Smooth muscle cell (in vitro differentiated cells): ENCODE data around the gene FAAP20. TPM values are rescaled to one million over a fixed set of nuclear protein-coding genes. Genes with fewer than 3 reads are reported as not detected.

Source experiments
- DNase-seq: peaks from one replicate; lab custom pipeline; 2025; ENCODE audit not compliant: unreplicated experiment; lab: John Stamatoyannopoulos, UW
- H2AFZ ChIP-seq: fragments of 200-600 bp; sonication (generic); 2 replicates; pipeline ENCODE4 v1.6.0; 2016; ENCODE audit warnings: antibody characterized with exemption, low read depth, mild to moderate bottlenecking
- H3F3A ChIP-seq: fragments of 200-600 bp; sonication (generic); 2 replicates; pipeline ENCODE4 v1.6.0; 2017; ENCODE audit warnings: antibody characterized with exemption, low read depth
- H3K27ac ChIP-seq: fragments of 200-600 bp; sonication (generic); 2 replicates; pipeline ENCODE4 v1.5.1; 2016; ENCODE audit warnings: low read depth, mild to moderate bottlenecking
- H3K27me3 ChIP-seq: fragments of 200-600 bp; sonication (generic); 2 replicates; pipeline ENCODE4 v1.6.1; 2016; ENCODE audit warnings: low read depth, mild to moderate bottlenecking
- H3K36me3 ChIP-seq: fragments of 200-600 bp; sonication (generic); 2 replicates; pipeline ENCODE4 v1.5.1; 2016; ENCODE audit warnings: low read depth
- H3K4me1 ChIP-seq: fragments of 200-600 bp; sonication (generic); 2 replicates; pipeline ENCODE4 v1.5.1; 2016; ENCODE audit warnings: low read depth
- H3K4me2 ChIP-seq: fragments of 200-600 bp; sonication (generic); 2 replicates; pipeline ENCODE4 v1.6.0; 2016; ENCODE audit warnings: mild to moderate bottlenecking
- H3K4me3 ChIP-seq: fragments of 200-600 bp; sonication (generic); 2 replicates; pipeline ENCODE4 v1.5.1; 2016; ENCODE audit warnings: mild to moderate bottlenecking
- H3K79me2 ChIP-seq: fragments of 200-600 bp; sonication (generic); 2 replicates; pipeline ENCODE4 v1.6.0; 2016; ENCODE audit warnings: low read depth, mild to moderate bottlenecking
- H3K9ac ChIP-seq: fragments of 200-600 bp; sonication (generic); 2 replicates; pipeline ENCODE4 v1.6.0; 2016; ENCODE audit warnings: low read depth
- H3K9me3 ChIP-seq: fragments of 200-600 bp; sonication (generic); replicated peaks from 2 replicates; pipeline ENCODE4 v1.5.1; 2016; ENCODE audit warnings: low read depth
- H4K20me1 ChIP-seq: fragments of 200-600 bp; sonication (generic); 2 replicates; pipeline ENCODE4 v1.6.0; 2016; ENCODE audit warnings: low read depth
- CTCF ChIP-seq: fragments of 200-600 bp; sonication (generic); IDR thresholded peaks from 2 replicates; pipeline ENCODE4 v1.5.1; 2017; ENCODE audit warnings: borderline replicate concordance, mild to moderate bottlenecking, antibody characterized with exemption; ENCODE audit not compliant: insufficient read depth, poor library complexity, severe bottlenecking
- WGBS: methylation state at CpG from one replicate; pipeline ENCODE4 v1.1.7; 2016; ENCODE audit warnings: low lambda C conversion rate; 5-methylcytosine and 5-hydroxymethylcytosine counted together
- polyA plus RNA-seq: library from polyadenylated mRNA; unstranded; fragments of >200 nt; fragmentation: Nextera tagmentation; extraction: Ambion mirVana; gene quantifications from 2 replicates; pipeline ENCODE4 v1.2.1, GENCODE V29; 2016
- total RNA-seq: library from RNA; depleted of rRNA; stranded (reverse); fragments of >200 nt; gene quantifications from 2 replicates; pipeline ENCODE4 v1.2.3, GENCODE V29; 2014

The FAAP20 gene
- total and polyA plus RNA-seq, 2 experiments from 2014 or later = 33.1 to 162 TPM

- Histone ChIP-seq H3F3A (peaks cover under 1% of the 10 kb centered on the region), H3K27me3 (no peaks in the 10 kb centered on the region), H3K4me1 (peaks cover 3% of the 10 kb centered on the region), H2AFZ (no peak overlapping the region), H3K9ac (no peak overlapping the region), H3K9me3 (no peaks in the 10 kb centered on the region), H3K27ac (no peak overlapping the region), H3K36me3 (no peaks in the 10 kb centered on the region), H3K4me2 (no peak overlapping the region), H3K4me3 (no peak overlapping the region), H4K20me1 (no peaks in the 10 kb centered on the region), H3K79me2 (no peaks in the 10 kb centered on the region)
- WGBS = 98% methylated on average over 33 of the region's 33 CpGs
- no peak for TF ChIP-seq CTCF
- DNase-seq = no peak
Observed at GRCh38 chr1:2184934-2185333, 9.6 kb downstream of the FAAP20 start.

GRCh38 chr1:2184531-2184930 lies 10.0 kb downstream of the FAAP20 start:
- no peak for DNase-seq
- Histone ChIP-seq H3K27ac (no peak overlapping the region), H3K9ac (no peak overlapping the region), H3K9me3 (no peaks in the 10 kb centered on the region), H3K36me3 (no peaks in the 10 kb centered on the region), H3F3A (no peaks in the 10 kb centered on the region), H3K27me3 (no peaks in the 10 kb centered on the region), H3K4me1 (no peaks in the 10 kb centered on the region), H3K4me2 (no peak overlapping the region), H3K4me3 (no peak overlapping the region), H4K20me1 (no peaks in the 10 kb centered on the region), H3K79me2 (no peaks in the 10 kb centered on the region), H2AFZ (no peak overlapping the region)
- WGBS = 93% methylated on average over 18 of the region's 18 CpGs
- no peak for TF ChIP-seq CTCF

DNA sequence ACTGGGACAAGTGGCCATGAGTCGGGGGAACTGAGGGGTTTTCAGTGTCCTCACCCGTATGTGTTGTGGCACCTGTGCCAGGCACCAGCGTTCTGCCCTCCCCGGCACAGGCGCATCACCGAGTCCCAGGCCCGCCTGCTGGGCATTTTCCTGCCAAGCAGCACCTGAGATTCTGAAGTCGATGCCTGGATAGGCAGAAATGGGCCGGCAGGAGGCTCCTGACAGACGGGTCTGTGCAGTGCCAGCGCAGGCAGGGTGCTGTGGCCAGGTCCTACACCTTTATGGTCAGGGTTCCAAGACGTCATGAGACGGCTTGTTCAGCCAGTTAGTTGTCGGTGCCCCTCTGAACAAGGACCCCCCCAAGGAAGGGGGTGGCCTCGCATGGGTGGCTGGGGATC lies 10.6 kb downstream of the FAAP20 start:
- Histone ChIP-seq H3F3A (no peaks in the 10 kb centered on the region), H4K20me1 (no peaks in the 10 kb centered on the region), H3K4me2 (no peak overlapping the region), H2AFZ (no peak overlapping the region), H3K79me2 (no peaks in the 10 kb centered on the region), H3K27ac (no peak overlapping the region), H3K4me3 (no peak overlapping the region), H3K9me3 (no peaks in the 10 kb centered on the region), H3K4me1 (no peaks in the 10 kb centered on the region), H3K27me3 (no peaks in the 10 kb centered on the region), H3K9ac (no peak overlapping the region), H3K36me3 (no peaks in the 10 kb centered on the region)
- TF ChIP-seq CTCF = no peak
- WGBS = 95% methylated on average over 15 of the region's 15 CpGs
- no peak for DNase-seq

- H3K9ac ChIP-seq = no peak overlapping the region
- no peaks in the 10 kb centered on the region for H3F3A ChIP-seq
- no peaks in the 10 kb centered on the region for H3K9me3 ChIP-seq
- H3K27ac ChIP-seq = no peak overlapping the region
- H3K4me3 ChIP-seq = no peak overlapping the region
- no peaks in the 10 kb centered on the region for H3K4me1 ChIP-seq
- no peaks in the 10 kb centered on the region for H3K27me3 ChIP-seq
- no peaks in the 10 kb centered on the region for H3K79me2 ChIP-seq
- TF ChIP-seq CTCF = no peak
- 96% methylated on average over 13 of the region's 13 CpGs for WGBS
- H2AFZ ChIP-seq = no peak overlapping the region
- no peaks in the 10 kb centered on the region for H3K36me3 ChIP-seq
- no peaks in the 10 kb centered on the region for H4K20me1 ChIP-seq
- no peak overlapping the region for H3K4me2 ChIP-seq
- no peak for DNase-seq
Observed at GRCh38 chr1:2182376-2182775, 12.2 kb downstream of the FAAP20 start.
